ENCODE data around the gene RNF144B.

RNF144B gene

DNA sequence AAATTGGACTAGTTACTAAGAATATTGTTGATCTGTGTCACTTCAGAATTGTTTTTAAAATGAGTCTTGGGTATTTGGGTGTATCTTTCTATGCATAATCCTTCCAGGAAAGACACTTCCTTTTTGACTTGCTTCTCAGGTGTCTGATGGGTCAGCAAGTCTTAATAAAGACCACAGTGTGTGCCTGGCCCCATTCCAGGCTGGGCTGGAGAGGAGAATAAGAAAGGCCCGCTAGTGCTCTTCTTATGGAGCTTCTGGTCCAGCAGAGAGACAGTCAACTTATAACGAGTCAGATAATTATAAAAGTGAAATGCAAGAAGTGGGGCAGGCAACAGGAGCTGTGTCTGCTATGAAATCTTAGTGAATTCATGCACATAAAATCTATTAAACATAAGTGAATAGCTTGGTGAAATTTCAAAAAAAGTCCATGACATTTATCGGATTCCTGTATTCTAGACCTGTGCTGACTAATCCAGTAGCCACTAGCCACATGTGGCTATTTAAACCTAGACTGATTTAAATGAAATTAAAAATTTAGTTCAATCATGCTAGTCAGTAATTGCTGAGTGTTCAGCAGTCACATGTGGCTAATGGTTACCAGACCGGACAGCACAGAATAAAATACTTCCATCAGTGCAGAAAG lies 42.6 kb downstream of the RNF144B start:
- Histone ChIP-seq H3K9ac (ENCODE audit: low read length) (no peak overlapping the region), H3K27ac (ENCODE audit: low read depth, low read length) (no peak overlapping the region), H3K27me3 (ENCODE audit: control insufficient read depth in 1 of 2, insufficient read depth in 2 of 2, low read length in 2 of 2) (no peaks in the 10 kb centered on the region), H3K36me3 (ENCODE audit: insufficient read depth, low read length) (no peaks in the 10 kb centered on the region), H3K9me3 (ENCODE audit: low read length) (no peaks in the 10 kb centered on the region), H3K4me3 (ENCODE audit: low read depth in 1 of 2, low read length in 2 of 2) (no peak overlapping the region), H3K4me1 (ENCODE audit: insufficient read depth, low read length) (peaks cover 13% of the 10 kb centered on the region)

DNA sequence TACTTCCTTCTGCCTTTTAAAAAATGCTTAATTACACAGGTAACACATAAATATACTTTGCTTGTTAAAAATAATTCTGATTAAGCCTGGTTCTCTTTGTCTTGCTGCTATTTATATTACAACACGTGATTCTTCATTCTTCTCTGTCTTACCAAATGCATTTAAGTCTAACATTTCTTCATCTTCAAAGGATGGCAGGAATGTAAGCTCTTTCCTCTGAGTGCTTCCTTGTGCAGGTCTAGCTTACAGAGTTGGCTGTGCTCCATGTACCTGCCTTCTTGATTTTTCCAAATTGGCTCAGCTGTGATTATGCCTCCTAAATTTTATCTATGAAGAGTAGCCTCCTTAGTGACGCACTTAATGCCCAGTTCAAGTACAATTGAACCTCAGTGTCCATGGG lies 44.4 kb downstream of the RNF144B start:
- Histone ChIP-seq H3K27ac (ENCODE audit: low read depth, low read length) (peak overlapping the region; percentile 19), H3K9ac (ENCODE audit: low read length) (no peak overlapping the region), H3K4me1 (ENCODE audit: insufficient read depth, low read length) (peaks cover 13% of the 10 kb centered on the region), H3K27me3 (ENCODE audit: control insufficient read depth in 1 of 2, insufficient read depth in 2 of 2, low read length in 2 of 2) (no peaks in the 10 kb centered on the region), H3K36me3 (ENCODE audit: insufficient read depth, low read length) (no peaks in the 10 kb centered on the region), H3K9me3 (ENCODE audit: low read length) (no peaks in the 10 kb centered on the region), H3K4me3 (ENCODE audit: low read depth in 1 of 2, low read length in 2 of 2) (no peak overlapping the region)

DNA sequence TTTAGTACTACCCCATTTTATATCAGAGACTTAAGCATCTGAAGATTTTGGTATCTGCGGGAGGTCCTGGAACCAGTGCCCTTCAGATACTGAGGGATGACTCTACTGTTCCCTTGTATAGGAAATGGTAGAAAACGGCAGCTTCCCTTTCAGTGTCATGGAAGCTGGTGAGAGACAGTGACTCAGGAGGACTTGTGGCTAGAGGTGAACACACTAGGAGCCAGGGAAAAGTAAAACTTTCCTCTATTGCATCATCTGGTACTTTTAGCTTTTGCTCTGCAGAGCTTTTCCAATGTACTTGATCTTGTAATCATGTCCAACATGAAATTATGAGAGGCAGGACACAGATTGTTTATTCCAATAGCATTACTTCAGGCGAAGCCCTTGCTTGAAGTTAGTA lies 45.0 kb downstream of the RNF144B start:
- no peaks in the 10 kb centered on the region for H3K27me3 ChIP-seq (ENCODE audit: control insufficient read depth in 1 of 2, insufficient read depth in 2 of 2, low read length in 2 of 2)
- no peaks in the 10 kb centered on the region for H3K36me3 ChIP-seq (ENCODE audit: insufficient read depth, low read length)
- H3K4me3 ChIP-seq (ENCODE audit: low read depth in 1 of 2, low read length in 2 of 2): no peak overlapping the region
- H3K9ac ChIP-seq (ENCODE audit: low read length): no peak overlapping the region
- peaks cover 7% of the 10 kb centered on the region for H3K4me1 ChIP-seq (ENCODE audit: insufficient read depth, low read length)
- no peaks in the 10 kb centered on the region for H3K9me3 ChIP-seq (ENCODE audit: low read length)
- H3K27ac ChIP-seq (ENCODE audit: low read depth, low read length): no peak overlapping the region

DNA sequence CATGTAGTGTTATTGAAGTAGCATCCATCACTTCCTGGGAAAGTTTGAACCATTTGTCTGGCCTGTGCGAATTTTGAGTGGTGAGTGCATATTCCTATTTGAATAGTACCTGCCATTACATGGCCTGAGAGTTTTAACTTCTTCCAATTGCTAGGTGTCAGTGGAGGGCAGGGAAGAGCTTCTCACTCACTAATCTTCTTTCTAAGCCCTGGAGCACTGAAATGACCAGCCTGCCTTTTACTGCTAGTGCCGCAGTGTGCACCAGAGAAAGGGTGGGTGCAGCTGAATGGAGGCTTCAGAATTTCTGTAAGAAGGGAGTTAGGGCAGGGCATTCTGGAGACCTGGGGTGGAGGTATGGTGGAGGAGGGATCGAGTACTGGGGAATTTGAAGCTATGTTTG lies 45.5 kb downstream of the RNF144B start:
- Histone ChIP-seq H3K27me3 (ENCODE audit: control insufficient read depth in 1 of 2, insufficient read depth in 2 of 2, low read length in 2 of 2) (no peaks in the 10 kb centered on the region), H3K9me3 (ENCODE audit: low read length) (no peaks in the 10 kb centered on the region), H3K36me3 (ENCODE audit: insufficient read depth, low read length) (no peaks in the 10 kb centered on the region), H3K4me1 (ENCODE audit: insufficient read depth, low read length) (peaks cover 4% of the 10 kb centered on the region), H3K9ac (ENCODE audit: low read length) (no peak overlapping the region), H3K4me3 (ENCODE audit: low read depth in 1 of 2, low read length in 2 of 2) (no peak overlapping the region), H3K27ac (ENCODE audit: low read depth, low read length) (no peak overlapping the region)

DNA sequence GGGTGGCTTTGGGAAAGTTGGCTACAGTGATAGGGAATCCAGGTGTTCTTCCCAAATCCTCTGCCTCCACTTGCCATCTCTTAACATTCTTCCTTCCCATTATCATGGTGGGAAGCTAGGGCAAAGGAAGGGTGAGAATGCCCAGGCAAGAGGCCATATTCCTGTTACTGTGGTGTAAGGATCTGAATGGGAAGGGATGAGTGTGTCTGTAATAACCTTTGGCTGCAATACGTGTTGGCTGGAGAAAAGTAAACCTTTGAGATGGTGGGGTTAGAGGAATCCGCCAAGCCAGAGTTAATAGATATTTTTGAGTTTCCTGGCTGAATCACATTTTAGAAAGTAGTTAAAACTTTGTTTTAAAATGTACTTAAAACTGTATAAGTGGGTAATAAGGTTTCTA lies 45.9 kb downstream of the RNF144B start:
- Histone ChIP-seq H3K27me3 (ENCODE audit: control insufficient read depth in 1 of 2, insufficient read depth in 2 of 2, low read length in 2 of 2) (no peaks in the 10 kb centered on the region), H3K4me1 (ENCODE audit: insufficient read depth, low read length) (peaks cover 4% of the 10 kb centered on the region), H3K9me3 (ENCODE audit: low read length) (no peaks in the 10 kb centered on the region), H3K4me3 (ENCODE audit: low read depth in 1 of 2, low read length in 2 of 2) (no peak overlapping the region), H3K27ac (ENCODE audit: low read depth, low read length) (no peak overlapping the region), H3K9ac (ENCODE audit: low read length) (no peak overlapping the region), H3K36me3 (ENCODE audit: insufficient read depth, low read length) (no peaks in the 10 kb centered on the region)

DNA sequence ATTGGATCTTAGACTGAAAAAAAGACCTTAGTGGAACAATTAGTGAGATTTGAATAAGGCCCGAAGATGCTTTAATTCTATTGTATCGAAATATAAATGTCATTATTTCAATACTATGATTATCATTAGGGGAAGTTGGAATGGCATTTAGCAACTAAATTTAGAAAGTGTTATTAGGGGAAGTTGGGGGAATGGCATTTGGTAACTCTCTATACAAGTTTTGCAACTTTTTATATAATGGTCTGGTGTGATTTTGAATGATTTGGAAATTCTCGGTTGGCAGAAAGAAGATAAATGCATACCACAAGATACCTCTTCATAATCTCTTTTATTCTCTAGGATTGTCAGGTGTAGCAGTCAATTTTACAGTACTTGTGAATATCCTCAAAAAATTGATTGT lies 49.2 kb downstream of the RNF144B start:
- H3K27ac ChIP-seq (ENCODE audit: low read depth, low read length): no peak overlapping the region
- no peaks in the 10 kb centered on the region for H3K9me3 ChIP-seq (ENCODE audit: low read length)
- H3K4me3 ChIP-seq (ENCODE audit: low read depth in 1 of 2, low read length in 2 of 2): no peak overlapping the region
- no peak overlapping the region for H3K9ac ChIP-seq (ENCODE audit: low read length)
- H3K36me3 ChIP-seq (ENCODE audit: insufficient read depth, low read length): no peaks in the 10 kb centered on the region
- no peaks in the 10 kb centered on the region for H3K27me3 ChIP-seq (ENCODE audit: control insufficient read depth in 1 of 2, insufficient read depth in 2 of 2, low read length in 2 of 2)
- H3K4me1 ChIP-seq (ENCODE audit: insufficient read depth, low read length): peaks cover 4% of the 10 kb centered on the region

DNA sequence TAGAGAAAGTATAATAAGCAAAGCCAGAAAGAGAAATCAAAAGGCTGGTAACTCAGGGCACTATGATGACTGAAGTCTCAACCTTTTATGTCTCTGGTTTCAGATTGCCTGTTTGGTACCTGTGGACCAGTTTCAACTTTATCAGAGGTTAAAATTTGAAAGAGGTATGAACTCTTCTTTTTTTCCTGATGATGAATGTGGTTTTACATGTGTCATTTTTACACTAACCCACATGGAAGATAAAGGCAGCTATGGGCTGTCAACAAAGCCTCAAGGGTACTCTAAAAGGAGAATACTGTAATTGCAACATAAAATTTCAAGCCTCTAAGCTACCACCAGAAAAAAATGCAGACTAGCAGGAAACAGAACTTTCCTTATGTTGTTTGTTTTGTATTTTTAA lies 52.4 kb downstream of the RNF144B start:
- H3K9ac ChIP-seq (ENCODE audit: low read length): no peak overlapping the region
- H3K36me3 ChIP-seq (ENCODE audit: insufficient read depth, low read length): no peaks in the 10 kb centered on the region
- no peaks in the 10 kb centered on the region for H3K27me3 ChIP-seq (ENCODE audit: control insufficient read depth in 1 of 2, insufficient read depth in 2 of 2, low read length in 2 of 2)
- H3K9me3 ChIP-seq (ENCODE audit: low read length): no peaks in the 10 kb centered on the region
- no peaks in the 10 kb centered on the region for H3K4me1 ChIP-seq (ENCODE audit: insufficient read depth, low read length)
- no peak overlapping the region for H3K4me3 ChIP-seq (ENCODE audit: low read depth in 1 of 2, low read length in 2 of 2)
- H3K27ac ChIP-seq (ENCODE audit: low read depth, low read length): no peak overlapping the region

DNA sequence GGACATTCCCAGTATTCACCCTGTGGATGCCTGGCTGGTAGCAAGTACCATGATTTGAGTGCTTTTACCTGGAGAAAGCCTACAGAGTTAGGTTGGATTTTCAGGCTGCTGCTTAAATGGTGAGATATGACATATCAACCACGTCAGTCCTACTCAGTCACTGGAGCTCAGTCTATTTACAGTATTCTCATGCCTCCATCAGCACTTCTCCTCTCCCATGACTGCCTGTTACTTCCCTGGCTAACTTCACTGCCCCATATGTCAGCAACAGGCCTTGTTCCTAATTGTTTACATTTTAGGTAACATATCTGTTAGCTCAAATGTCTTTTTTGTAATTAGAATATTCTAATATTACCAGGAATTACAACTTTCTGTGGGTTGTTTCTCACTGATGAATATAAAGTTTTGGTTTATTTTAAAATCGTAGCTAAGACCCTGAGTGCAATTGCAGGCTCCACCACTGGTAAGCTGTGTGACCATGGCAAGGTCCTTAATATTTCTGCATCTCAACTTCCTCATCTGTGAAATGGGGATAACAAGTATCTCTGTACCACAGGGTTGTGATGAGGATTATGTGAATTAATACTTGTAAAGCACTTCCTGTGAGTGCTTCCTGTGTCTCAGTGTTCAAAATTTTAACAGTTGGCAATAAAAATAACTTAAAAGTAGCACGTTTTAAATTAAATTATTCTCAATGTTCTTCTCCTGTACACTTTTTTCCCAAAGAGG lies 54.3 kb downstream of the RNF144B start:
- H3K27ac ChIP-seq (ENCODE audit: low read depth, low read length): no peak overlapping the region
- H3K9ac ChIP-seq (ENCODE audit: low read length): no peak overlapping the region
- no peaks in the 10 kb centered on the region for H3K27me3 ChIP-seq (ENCODE audit: control insufficient read depth in 1 of 2, insufficient read depth in 2 of 2, low read length in 2 of 2)
- H3K4me3 ChIP-seq (ENCODE audit: low read depth in 1 of 2, low read length in 2 of 2): no peak overlapping the region
- no peaks in the 10 kb centered on the region for H3K36me3 ChIP-seq (ENCODE audit: insufficient read depth, low read length)
- no peaks in the 10 kb centered on the region for H3K9me3 ChIP-seq (ENCODE audit: low read length)
- H3K4me1 ChIP-seq (ENCODE audit: insufficient read depth, low read length): no peaks in the 10 kb centered on the region

DNA sequence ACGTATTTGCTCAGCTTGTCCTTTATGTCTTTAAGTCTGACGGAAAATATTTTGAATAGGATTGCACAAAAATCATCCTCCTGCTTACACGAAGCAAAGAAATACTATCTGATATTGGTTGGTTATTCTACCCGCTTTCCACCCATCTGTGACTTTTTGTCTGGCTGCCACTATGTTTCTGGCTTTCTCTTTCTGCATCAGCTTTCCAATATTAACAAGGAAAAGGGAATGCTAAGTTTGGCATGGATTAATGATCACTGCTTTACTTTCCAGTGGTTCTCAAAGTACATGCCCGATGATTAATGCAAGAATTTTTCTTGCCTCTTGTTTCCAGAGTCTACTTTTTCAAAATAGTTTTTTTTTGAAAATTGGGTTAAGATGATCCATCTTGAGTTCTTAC lies 57.0 kb downstream of the RNF144B start:
- Histone ChIP-seq H3K9me3 (ENCODE audit: low read length) (no peaks in the 10 kb centered on the region), H3K4me1 (ENCODE audit: insufficient read depth, low read length) (no peaks in the 10 kb centered on the region), H3K36me3 (ENCODE audit: insufficient read depth, low read length) (no peaks in the 10 kb centered on the region), H3K4me3 (ENCODE audit: low read depth in 1 of 2, low read length in 2 of 2) (no peak overlapping the region), H3K9ac (ENCODE audit: low read length) (no peak overlapping the region), H3K27me3 (ENCODE audit: control insufficient read depth in 1 of 2, insufficient read depth in 2 of 2, low read length in 2 of 2) (no peaks in the 10 kb centered on the region), H3K27ac (ENCODE audit: low read depth, low read length) (no peak overlapping the region)

DNA sequence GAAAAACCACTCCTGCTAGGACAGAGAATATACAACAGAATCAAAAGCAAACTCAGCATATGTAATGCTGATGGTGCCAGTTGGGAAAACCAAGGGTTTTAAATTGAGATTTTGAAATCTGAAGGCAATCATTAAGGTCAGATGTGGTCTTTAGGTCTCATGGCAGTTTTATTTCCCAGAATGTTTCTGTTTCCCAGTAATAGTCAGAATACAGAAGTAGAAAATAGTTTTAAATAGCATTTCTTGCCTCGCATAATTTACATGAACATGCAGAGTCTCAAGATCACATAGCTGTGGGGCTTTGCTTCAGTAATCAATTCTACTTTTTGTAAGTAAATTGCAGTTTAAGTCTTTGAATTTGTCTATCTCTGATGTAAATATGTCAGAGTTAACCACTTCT lies 58.1 kb downstream of the RNF144B start:
- no peaks in the 10 kb centered on the region for H3K4me1 ChIP-seq (ENCODE audit: insufficient read depth, low read length)
- H3K27ac ChIP-seq (ENCODE audit: low read depth, low read length): no peak overlapping the region
- H3K9ac ChIP-seq (ENCODE audit: low read length): no peak overlapping the region
- no peaks in the 10 kb centered on the region for H3K36me3 ChIP-seq (ENCODE audit: insufficient read depth, low read length)
- no peaks in the 10 kb centered on the region for H3K27me3 ChIP-seq (ENCODE audit: control insufficient read depth in 1 of 2, insufficient read depth in 2 of 2, low read length in 2 of 2)
- no peaks in the 10 kb centered on the region for H3K9me3 ChIP-seq (ENCODE audit: low read length)
- H3K4me3 ChIP-seq (ENCODE audit: low read depth in 1 of 2, low read length in 2 of 2): no peak overlapping the region

DNA sequence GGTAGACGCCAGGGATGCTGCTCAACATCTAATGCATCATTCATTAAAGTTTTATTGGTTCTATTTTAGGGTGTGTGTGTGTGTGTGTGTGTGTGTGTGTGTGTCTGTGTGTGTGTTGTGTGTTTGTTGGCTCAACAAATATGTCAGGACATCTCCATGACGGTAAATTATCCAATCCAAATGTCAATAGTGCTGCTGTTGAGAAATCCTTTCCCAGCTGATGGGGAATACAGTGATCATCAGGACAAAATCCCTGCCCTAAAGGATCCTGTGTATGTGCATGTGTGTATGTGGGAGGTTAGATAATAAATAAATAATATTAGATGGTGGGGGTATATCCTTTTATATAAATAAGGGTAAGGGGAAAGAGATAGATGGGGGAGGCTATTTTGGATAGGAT lies 59.6 kb downstream of the RNF144B start:
- Histone ChIP-seq H3K9ac (ENCODE audit: low read length) (no peak overlapping the region), H3K9me3 (ENCODE audit: low read length) (no peaks in the 10 kb centered on the region), H3K27me3 (ENCODE audit: control insufficient read depth in 1 of 2, insufficient read depth in 2 of 2, low read length in 2 of 2) (no peaks in the 10 kb centered on the region), H3K27ac (ENCODE audit: low read depth, low read length) (no peak overlapping the region), H3K4me1 (ENCODE audit: insufficient read depth, low read length) (no peaks in the 10 kb centered on the region), H3K36me3 (ENCODE audit: insufficient read depth, low read length) (no peaks in the 10 kb centered on the region), H3K4me3 (ENCODE audit: low read depth in 1 of 2, low read length in 2 of 2) (no peak overlapping the region)

DNA sequence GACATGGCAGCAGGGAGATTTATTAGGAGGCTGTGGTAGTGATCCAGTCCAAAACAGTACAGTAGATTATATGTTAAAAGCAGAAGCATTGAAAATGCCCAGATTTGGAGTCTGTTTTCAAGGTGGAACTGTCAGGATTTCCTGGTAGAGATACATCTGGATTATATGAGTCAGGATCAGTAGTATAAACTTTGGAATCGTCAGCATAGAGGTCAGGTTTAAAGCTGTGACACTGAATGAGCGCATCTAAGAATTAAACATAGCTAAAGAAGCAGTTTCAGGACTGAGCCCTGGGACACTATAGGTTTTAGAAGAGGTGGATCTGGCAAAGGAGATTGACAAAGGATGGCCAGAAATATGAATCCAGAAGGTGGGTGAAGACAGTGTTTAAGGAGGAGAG lies 60.4 kb downstream of the RNF144B start:
- no peaks in the 10 kb centered on the region for H3K27me3 ChIP-seq (ENCODE audit: control insufficient read depth in 1 of 2, insufficient read depth in 2 of 2, low read length in 2 of 2)

More for the DNA sequence above, 60.4 kb downstream of the RNF144B start:
- Histone ChIP-seq H3K4me3 (ENCODE audit: low read depth in 1 of 2, low read length in 2 of 2) (no peak overlapping the region), H3K27ac (ENCODE audit: low read depth, low read length) (no peak overlapping the region), H3K36me3 (ENCODE audit: insufficient read depth, low read length) (no peaks in the 10 kb centered on the region), H3K9me3 (ENCODE audit: low read length) (no peaks in the 10 kb centered on the region), H3K9ac (ENCODE audit: low read length) (no peak overlapping the region), H3K4me1 (ENCODE audit: insufficient read depth, low read length) (no peaks in the 10 kb centered on the region)

Data from muscle layer of colon (tissue), 2 donors.